GM12878 (cell line): Measurements from ENCODE around the gene TRIM41. TPM values are rescaled to one million over a fixed set of nuclear protein-coding genes. Genes with fewer than 3 reads are reported as not detected.

Experiments used
- ATAC-seq: fragments of 200-7000 bp; cut with Tn5 transposase; 3 replicates; pipeline ENCODE4 v1.9.1; 2020; ENCODE audit warnings: mild to moderate bottlenecking, moderate library complexity
- BruUV-seq: library from RNA; stranded (reverse); fragments of 400-500 nt; replicated peaks from 2 replicates; lab custom pipeline; 2021; lab: Mats Ljungman, UMichigan
- CTCF ChIA-PET: fragments of 300-600 bp; sonication (Branson Sonifier 250); formaldehyde crosslinking; extraction: SDS; loops from one replicate; lab custom pipeline; 2021; ENCODE audit warnings: inconsistent platforms; lab: Yijun Ruan, JAX
- POLR2A ChIA-PET: fragments of 350-600 bp; formaldehyde crosslinking; extraction: SDS; loops from one replicate; lab custom pipeline; 2021; ENCODE audit warnings: inconsistent platforms; lab: Charles Lee
- RAD21 ChIA-PET: fragments of 300-600 bp; sonication (Branson Sonifier 250); formaldehyde crosslinking; loops from one replicate; lab custom pipeline; 2023; ENCODE audit warnings: antibody characterized with exemption; ENCODE audit not compliant: unreplicated experiment; lab: Charles Lee
- SMC1A ChIA-PET: fragments of 300-600 bp; sonication (Branson Sonifier 250); formaldehyde crosslinking; loops from one replicate; lab custom pipeline; 2023; ENCODE audit not compliant: unreplicated experiment, uncharacterized antibody; lab: Charles Lee
- DNase-seq: peaks from one replicate; pipeline ENCODE4 v3.0.0-alpha.2; 2011; ENCODE audit warnings: low read depth, low spot score
- FAIRE-seq: peaks from 3 replicates; lab custom pipeline; 2011; peaks lifted over from hg19 to GRCh38; lab: Jason Lieb, UNC
- H2AFZ ChIP-seq: 2 replicates; pipeline ENCODE4 v1.6.0; 2011; ENCODE audit warnings: low read depth, low read length, control low read depth; ENCODE audit not compliant: control insufficient read depth
- H3K27ac ChIP-seq: 2 replicates; pipeline ENCODE4 v1.5.1; 2011; ENCODE audit warnings: control low read depth; ENCODE audit not compliant: control insufficient read depth, insufficient read depth
- H3K27me3 ChIP-seq, 2 experiments: replicated peaks in 1 of 2; 2 replicates each; pipeline versions ENCODE4 v1.6.0 to v1.6.1; 2011; ENCODE audit warnings: low read length in 1 of 2; ENCODE audit not compliant: control insufficient read depth in 2 of 2, insufficient read depth in 2 of 2
- H3K36me3 ChIP-seq, 2 experiments: 2 replicates each; pipeline ENCODE4 v1.5.1; 2011; ENCODE audit warnings: low read length in 1 of 2; ENCODE audit not compliant: control insufficient read depth in 2 of 2, insufficient read depth in 2 of 2
- H3K4me1 ChIP-seq: 2 replicates; pipeline ENCODE4 v1.6.1; 2011; ENCODE audit warnings: mild to moderate bottlenecking, low read length, moderate library complexity, mixed read lengths; ENCODE audit not compliant: control insufficient read depth, insufficient read depth
- H3K4me2 ChIP-seq: 2 replicates; pipeline ENCODE4 v1.6.0; 2011; ENCODE audit warnings: control low read depth; ENCODE audit not compliant: control insufficient read depth, insufficient read depth
- H3K4me3 ChIP-seq: fragments of 200-600 bp; sonication (generic); 2 replicates; pipeline ENCODE4 v1.5.1; 2016
- H3K79me2 ChIP-seq: 2 replicates; pipeline ENCODE4 v1.6.0; 2011; ENCODE audit warnings: low read length; ENCODE audit not compliant: control insufficient read depth, insufficient read depth
- H3K9ac ChIP-seq: 2 replicates; pipeline ENCODE4 v1.8.0; 2011; ENCODE audit warnings: low read length, control low read depth, mixed read lengths; ENCODE audit not compliant: control insufficient read depth, insufficient read depth
- H3K9me3 ChIP-seq: replicated peaks from 3 replicates; pipeline ENCODE4 v1.5.1; 2011; ENCODE audit warnings: mild to moderate bottlenecking, low read length; ENCODE audit not compliant: control insufficient read depth, insufficient read depth
- H4K20me1 ChIP-seq: 2 replicates; pipeline ENCODE4 v1.6.0; 2011; ENCODE audit not compliant: control insufficient read depth, insufficient read depth
- GATAD2B ChIP-seq: fragments of 450-650 bp; conservative IDR thresholded peaks from 2 replicates; pipeline ENCODE4 v1.6.1; 2017; ENCODE audit warnings: low read depth, mild to moderate bottlenecking, moderate library complexity
- IKZF1 ChIP-seq: fragments of 450-650 bp; conservative IDR thresholded peaks from 2 replicates; pipeline ENCODE4 v1.6.1; 2017; ENCODE audit warnings: antibody characterized with exemption, mild to moderate bottlenecking
- IKZF2 ChIP-seq, 2 experiments: fragments of 450-650 bp; IDR thresholded peaks; 2 replicates each; pipeline ENCODE4 v1.6.1; 2017; ENCODE audit warnings: mild to moderate bottlenecking in 2 of 2, moderate library complexity in 2 of 2
- NFYA ChIP-seq: IDR thresholded peaks from 2 replicates; pipeline ENCODE4 v1.6.1; 2011; ENCODE audit warnings: low read depth, mild to moderate bottlenecking, low read length, improper control_type of control experiment, borderline replicate concordance
- WGBS: methylation state at CpG from one replicate; pipeline ENCODE4 v1.1.6; 2016; ENCODE audit warnings: low lambda C conversion rate; ENCODE audit not compliant: insufficient replicate concordance, insufficient coverage; ENCODE audit errors: missing lambda C conversion rate; 5-methylcytosine and 5-hydroxymethylcytosine counted together
- in situ Hi-C: fragments of 300-500 bp; cut with MboI; formaldehyde crosslinking; loops from 9 replicates; pipeline ENCODE4 v1.14.3; 2018; ENCODE audit warnings: mixed read lengths
- intact Hi-C: fragments of 100-400 bp; cut with micrococcal nuclease; formaldehyde crosslinking; loops from one replicate; pipeline ENCODE4 v1.14.2; 2022; ENCODE audit not compliant: unreplicated experiment
- polyA plus RNA-seq, 11 experiments: library from polyadenylated mRNA; depleted of rRNA in 4 of 11; unstranded in 6 of 11; stranded (reverse) in 5 of 11; fragments of >200 nt; fragmentation: Nextera tagmentation in 4 of 11; fragmentation: Illumina TruSeq in 1 of 11; extraction: Ambion mirVana in 4 of 11; extraction: Trizol in 1 of 11; gene quantifications; 1 replicate in 1 of 11; 2 replicates in 10 of 11; pipeline versions ENCODE4 v1.2.1 to v1.2.3, GENCODE V29; 2011 to 2016; ENCODE audit warnings: inconsistent platforms in 2 of 11, missing spikeins in 2 of 11, low read depth in 1 of 11
- total RNA-seq, 4 experiments: library from RNA; depleted of rRNA in 3 of 4; stranded (reverse); fragments of >200 nt in 3 of 4; fragmentation: Illumina TruSeq in 1 of 4; extraction: Trizol in 1 of 4; gene quantifications; 2 replicates each; pipeline versions ENCODE4 v1.2.1 to v1.2.3, GENCODE V29; 2013 to 2021
- TF ChIP-seq, protein P1 (sequence below): fragments of 450-650 bp; IDR thresholded peaks from 2 replicates; pipeline ENCODE4 v1.6.1; 2016; ENCODE audit warnings: mild to moderate bottlenecking

TRIM41 gene
- total and polyA plus RNA-seq, 10 of the 15 experiments (the other 5 are each of a cell fraction or from before 2014, with no cell fraction given): 1.0 to 28.9 (median 10.6) TPM

GRCh38 chr5:181215997-181216989, 6.8 kb upstream of the TRIM41 start:
- Histone ChIP-seq H3K36me3 (no peaks in the 10 kb centered on the region), H2AFZ (peak overlapping the region; percentile 90), H3K9ac (peak overlapping the region; percentile 18), H3K4me1 (peaks cover 3% of the 10 kb centered on the region), H3K27me3 (no peaks in the 10 kb centered on the region), H3K79me2 (no peaks in the 10 kb centered on the region), H3K4me3 (peak overlapping the region; percentile 70), H3K4me2 (peak overlapping the region; percentile 89), H3K9me3 (no peaks in the 10 kb centered on the region), H4K20me1 (no peaks in the 10 kb centered on the region), H3K27ac (no peak overlapping the region)
- WGBS: 19% methylated on average over 44 of the region's 44 CpGs
- TF ChIP-seq, protein P1, sequence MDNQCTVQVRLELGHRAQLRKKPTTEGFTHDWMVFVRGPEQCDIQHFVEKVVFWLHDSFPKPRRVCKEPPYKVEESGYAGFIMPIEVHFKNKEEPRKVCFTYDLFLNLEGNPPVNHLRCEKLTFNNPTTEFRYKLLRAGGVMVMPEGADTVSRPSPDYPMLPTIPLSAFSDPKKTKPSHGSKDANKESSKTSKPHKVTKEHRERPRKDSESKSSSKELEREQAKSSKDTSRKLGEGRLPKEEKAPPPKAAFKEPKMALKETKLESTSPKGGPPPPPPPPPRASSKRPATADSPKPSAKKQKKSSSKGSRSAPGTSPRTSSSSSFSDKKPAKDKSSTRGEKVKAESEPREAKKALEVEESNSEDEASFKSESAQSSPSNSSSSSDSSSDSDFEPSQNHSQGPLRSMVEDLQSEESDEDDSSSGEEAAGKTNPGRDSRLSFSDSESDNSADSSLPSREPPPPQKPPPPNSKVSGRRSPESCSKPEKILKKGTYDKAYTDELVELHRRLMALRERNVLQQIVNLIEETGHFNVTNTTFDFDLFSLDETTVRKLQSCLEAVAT: 0 out of 2 replicates have a peak, but pooled peaks have one; percentile 29
- TF ChIP-seq IKZF2 (IDR thresholded peaks at IDR 0.05) (peak; percentile 23 to 26; a peak in 1 of 4 replicates), NFYA (no peak), GATAD2B (0 out of 2 replicates have a peak, but pooled peaks have one; percentile 20), IKZF1 (peak; percentile 23)
- in situ Hi-C loops: no loop called here
- no peak for ATAC-seq
- no TSS peak for BruUV-seq
- peak; percentile 9 for DNase-seq
- RAD21 ChIA-PET: interaction anchor here (0.6 to 1.3 kb wide), 3 partner anchors 9 to 25 kb away, joined by 3 to 5 read pairs (median 3); no protein-coding TSS in a partner anchor
- FAIRE-seq: no peak
- POLR2A ChIA-PET: interaction anchor here (0.6 to 1.2 kb wide), 3 partner anchors 9 to 31 kb away, joined by 3 to 8 read pairs (median 4); no protein-coding TSS in a partner anchor
- SMC1A ChIA-PET: interaction anchor here (0.6 to 1.1 kb wide), 4 partner anchors 9 to 31 kb away, joined by 3 to 9 read pairs (median 3); partner anchors contain the start of gene RACK1
- CTCF ChIA-PET: interaction anchor here (0.9 kb wide), 2 partner anchors 25 to 32 kb away, joined by 3 to 4 read pairs; no protein-coding TSS in a partner anchor
- intact Hi-C loops: no loop called here
